Neural progenitor cell (in vitro differentiated cells): ENCODE measurements around the gene ZCCHC7. TPM values are rescaled to one million over a fixed set of nuclear protein-coding genes. Genes with fewer than 3 reads are reported as not detected.

Experiments used
- DNase-seq: peaks from one replicate; pipeline ENCODE4 v3.0.0-alpha.2; 2016; ENCODE audit warnings: low spot score
- H2AFZ ChIP-seq: fragments of 200-600 bp; sonication (generic); replicated peaks from 2 replicates; pipeline ENCODE4 v1.6.1; 2016; ENCODE audit warnings: antibody characterized with exemption
- H3F3A ChIP-seq: fragments of 200-600 bp; sonication (generic); 2 replicates; pipeline ENCODE4 v1.6.1; 2016; ENCODE audit warnings: antibody characterized with exemption, low read depth
- H3K27ac ChIP-seq: fragments of 200-600 bp; sonication (generic); 2 replicates; pipeline ENCODE4 v1.5.1; 2016; ENCODE audit warnings: mild to moderate bottlenecking
- H3K27me3 ChIP-seq: fragments of 200-600 bp; sonication (generic); 2 replicates; pipeline ENCODE4 v1.6.1; 2016; ENCODE audit warnings: mild to moderate bottlenecking, moderate library complexity
- H3K36me3 ChIP-seq: fragments of 200-600 bp; sonication (generic); 2 replicates; pipeline ENCODE4 v1.5.1; 2016
- H3K4me1 ChIP-seq: fragments of 200-600 bp; sonication (generic); 2 replicates; pipeline ENCODE4 v1.6.1; 2016; ENCODE audit warnings: mixed run types
- H3K4me2 ChIP-seq: fragments of 200-600 bp; sonication (generic); 2 replicates; pipeline ENCODE4 v1.6.1; 2016
- H3K4me3 ChIP-seq: fragments of 200-600 bp; sonication (generic); 2 replicates; pipeline ENCODE4 v1.5.1; 2016
- H3K79me2 ChIP-seq: fragments of 200-600 bp; sonication (generic); 2 replicates; pipeline ENCODE4 v1.6.1; 2016; ENCODE audit warnings: low read depth
- H3K9ac ChIP-seq: fragments of 200-600 bp; sonication (generic); 2 replicates; pipeline ENCODE4 v1.6.1; 2016
- H3K9me3 ChIP-seq: fragments of 200-600 bp; sonication (generic); 2 replicates; pipeline ENCODE4 v1.5.1; 2016; ENCODE audit warnings: low read depth
- H4K20me1 ChIP-seq: fragments of 200-600 bp; sonication (generic); 2 replicates; pipeline ENCODE4 v1.6.1; 2016; ENCODE audit warnings: low read depth
- H3K27ac Mint-ChIP-seq: 3 replicates; pipeline ENCODE4 v1.8.0; 2021; ENCODE audit warnings: mixed read lengths
- H3K27me3 Mint-ChIP-seq: 2 replicates; pipeline ENCODE4 v1.8.0; 2022; ENCODE audit warnings: low read depth, mild to moderate bottlenecking, inconsistent platforms, moderate library complexity, mixed read lengths; ENCODE audit not compliant: insufficient read depth
- H3K36me3 Mint-ChIP-seq: 3 replicates; pipeline ENCODE4 v1.8.0; 2021; ENCODE audit warnings: mixed read lengths
- H3K4me1 Mint-ChIP-seq: 3 replicates; pipeline ENCODE4 v1.8.0; 2021; ENCODE audit warnings: mixed read lengths
- H3K4me3 Mint-ChIP-seq: 3 replicates; pipeline ENCODE4 v1.8.0; 2021; ENCODE audit warnings: mild to moderate bottlenecking, moderate library complexity, mixed read lengths
- H3K9me3 Mint-ChIP-seq: 3 replicates; pipeline ENCODE4 v1.8.0; 2020; ENCODE audit warnings: mixed read lengths
- EZH2 ChIP-seq: fragments of 200-600 bp; sonication (generic); IDR thresholded peaks from 2 replicates; pipeline ENCODE4 v1.6.1; 2017; ENCODE audit warnings: antibody characterized with exemption, mild to moderate bottlenecking, moderate library complexity
- EZH2phosphoT487 ChIP-seq: fragments of 200-600 bp; sonication (generic); IDR thresholded peaks from 2 replicates; pipeline ENCODE4 v1.6.1; 2017; ENCODE audit warnings: antibody characterized with exemption
- total RNA-seq: library from RNA; depleted of rRNA; stranded (reverse); fragments of >200 nt; gene quantifications from 2 replicates; pipeline ENCODE4 v1.2.3, GENCODE V29; 2015; ENCODE audit warnings: low replicate concordance
- TF ChIP-seq, protein P1 (sequence below): fragments of 200-600 bp; sonication (generic); IDR thresholded peaks from 2 replicates; pipeline ENCODE4 v1.5.1; 2017; ENCODE audit warnings: antibody characterized with exemption, mild to moderate bottlenecking

Gene ZCCHC7
- total RNA-seq, 1 donor from 2014 or later = 27.6 TPM

- Histone ChIP-seq H3K4me1 (peaks cover 6% of the 10 kb centered on the region), H3F3A (no peaks in the 10 kb centered on the region), H3K4me2 (no peak overlapping the region), H3K27ac (no peak overlapping the region), H3K4me3 (no peak overlapping the region), H2AFZ (no peak overlapping the region), H3K27me3 (no peaks in the 10 kb centered on the region), H4K20me1 (no peaks in the 10 kb centered on the region), H3K9me3 (no peaks in the 10 kb centered on the region), H3K9ac (no peak overlapping the region), H3K36me3 (no peaks in the 10 kb centered on the region), H3K79me2 (no peaks in the 10 kb centered on the region)
- TF ChIP-seq EZH2 (no peak), EZH2phosphoT487 (no peak)
- TF ChIP-seq, protein P1, sequence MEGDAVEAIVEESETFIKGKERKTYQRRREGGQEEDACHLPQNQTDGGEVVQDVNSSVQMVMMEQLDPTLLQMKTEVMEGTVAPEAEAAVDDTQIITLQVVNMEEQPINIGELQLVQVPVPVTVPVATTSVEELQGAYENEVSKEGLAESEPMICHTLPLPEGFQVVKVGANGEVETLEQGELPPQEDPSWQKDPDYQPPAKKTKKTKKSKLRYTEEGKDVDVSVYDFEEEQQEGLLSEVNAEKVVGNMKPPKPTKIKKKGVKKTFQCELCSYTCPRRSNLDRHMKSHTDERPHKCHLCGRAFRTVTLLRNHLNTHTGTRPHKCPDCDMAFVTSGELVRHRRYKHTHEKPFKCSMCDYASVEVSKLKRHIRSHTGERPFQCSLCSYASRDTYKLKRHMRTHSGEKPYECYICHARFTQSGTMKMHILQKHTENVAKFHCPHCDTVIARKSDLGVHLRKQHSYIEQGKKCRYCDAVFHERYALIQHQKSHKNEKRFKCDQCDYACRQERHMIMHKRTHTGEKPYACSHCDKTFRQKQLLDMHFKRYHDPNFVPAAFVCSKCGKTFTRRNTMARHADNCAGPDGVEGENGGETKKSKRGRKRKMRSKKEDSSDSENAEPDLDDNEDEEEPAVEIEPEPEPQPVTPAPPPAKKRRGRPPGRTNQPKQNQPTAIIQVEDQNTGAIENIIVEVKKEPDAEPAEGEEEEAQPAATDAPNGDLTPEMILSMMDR = no peak
- Mint-ChIP-seq H3K4me3 (no peak overlapping the region), H3K27me3 (peaks cover 5% of the 10 kb centered on the region), H3K36me3 (no peaks in the 10 kb centered on the region), H3K4me1 (peaks cover 11% of the 10 kb centered on the region), H3K9me3 (peaks cover 3% of the 10 kb centered on the region), H3K27ac (no peak overlapping the region)
- DNase-seq = no peak
Observed at GRCh38 chr9:37378613-37379004, 258.2 kb downstream of the ZCCHC7 start.

GRCh38 chr9:37379835-37380234 lies 259.5 kb downstream of the ZCCHC7 start:
- Histone ChIP-seq H4K20me1 (no peaks in the 10 kb centered on the region), H3K36me3 (no peaks in the 10 kb centered on the region), H3K79me2 (no peaks in the 10 kb centered on the region), H2AFZ (no peak overlapping the region), H3F3A (no peaks in the 10 kb centered on the region), H3K4me1 (peaks cover 3% of the 10 kb centered on the region), H3K4me3 (no peak overlapping the region), H3K4me2 (no peak overlapping the region), H3K27me3 (no peaks in the 10 kb centered on the region), H3K9ac (no peak overlapping the region), H3K9me3 (no peaks in the 10 kb centered on the region), H3K27ac (no peak overlapping the region)
- no peaks in the 10 kb centered on the region for H3K36me3 Mint-ChIP-seq
- H3K27ac Mint-ChIP-seq = no peak overlapping the region
- H3K9me3 Mint-ChIP-seq = peaks cover 3% of the 10 kb centered on the region
- H3K4me1 Mint-ChIP-seq = peaks cover 12% of the 10 kb centered on the region
- TF ChIP-seq EZH2 (no peak), EZH2phosphoT487 (no peak)
- H3K27me3 Mint-ChIP-seq = peaks cover 5% of the 10 kb centered on the region
- no peak overlapping the region for H3K4me3 Mint-ChIP-seq
- DNase-seq = no peak

DNA sequence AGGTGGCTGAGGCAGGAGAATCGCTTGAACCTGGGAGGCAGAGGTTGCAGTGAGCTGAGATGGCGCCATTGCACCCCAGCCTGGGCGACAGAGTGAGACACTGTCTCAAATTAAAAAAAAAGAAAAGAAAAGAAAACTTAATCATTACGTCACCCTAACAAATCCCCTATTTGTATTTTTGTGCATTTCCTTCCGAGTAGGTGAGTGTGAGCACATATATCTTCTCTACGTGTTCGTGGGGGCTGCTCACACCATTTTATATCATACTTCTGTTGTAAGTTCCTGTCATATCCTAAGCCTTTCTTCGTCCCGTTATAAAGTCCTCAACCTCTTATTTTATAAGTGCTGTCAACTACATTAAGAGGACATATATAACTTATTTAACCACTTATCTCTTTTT lies 260.2 kb downstream of the ZCCHC7 start:
- H3K9ac ChIP-seq = no peak overlapping the region
- no peak overlapping the region for H3K4me3 Mint-ChIP-seq
- H3K27ac Mint-ChIP-seq = no peak overlapping the region
- H3K4me1 Mint-ChIP-seq = peaks cover 12% of the 10 kb centered on the region
- no peak for DNase-seq
- peaks cover 3% of the 10 kb centered on the region for H3K4me1 ChIP-seq
- no peak overlapping the region for H3K4me2 ChIP-seq
- no peaks in the 10 kb centered on the region for H3F3A ChIP-seq
- no peaks in the 10 kb centered on the region for H3K79me2 ChIP-seq
- H3K27me3 ChIP-seq = no peaks in the 10 kb centered on the region
- TF ChIP-seq EZH2phosphoT487 (no peak), EZH2 (no peak)
- TF ChIP-seq, protein P1 = no peak
- H3K36me3 ChIP-seq = no peaks in the 10 kb centered on the region
- peaks cover 5% of the 10 kb centered on the region for H3K27me3 Mint-ChIP-seq
- H3K27ac ChIP-seq = no peak overlapping the region
- H3K4me3 ChIP-seq = no peak overlapping the region
- peaks cover 3% of the 10 kb centered on the region for H3K9me3 Mint-ChIP-seq
- no peaks in the 10 kb centered on the region for H4K20me1 ChIP-seq
- H3K36me3 Mint-ChIP-seq = no peaks in the 10 kb centered on the region
- no peak overlapping the region for H2AFZ ChIP-seq
- no peaks in the 10 kb centered on the region for H3K9me3 ChIP-seq

DNA sequence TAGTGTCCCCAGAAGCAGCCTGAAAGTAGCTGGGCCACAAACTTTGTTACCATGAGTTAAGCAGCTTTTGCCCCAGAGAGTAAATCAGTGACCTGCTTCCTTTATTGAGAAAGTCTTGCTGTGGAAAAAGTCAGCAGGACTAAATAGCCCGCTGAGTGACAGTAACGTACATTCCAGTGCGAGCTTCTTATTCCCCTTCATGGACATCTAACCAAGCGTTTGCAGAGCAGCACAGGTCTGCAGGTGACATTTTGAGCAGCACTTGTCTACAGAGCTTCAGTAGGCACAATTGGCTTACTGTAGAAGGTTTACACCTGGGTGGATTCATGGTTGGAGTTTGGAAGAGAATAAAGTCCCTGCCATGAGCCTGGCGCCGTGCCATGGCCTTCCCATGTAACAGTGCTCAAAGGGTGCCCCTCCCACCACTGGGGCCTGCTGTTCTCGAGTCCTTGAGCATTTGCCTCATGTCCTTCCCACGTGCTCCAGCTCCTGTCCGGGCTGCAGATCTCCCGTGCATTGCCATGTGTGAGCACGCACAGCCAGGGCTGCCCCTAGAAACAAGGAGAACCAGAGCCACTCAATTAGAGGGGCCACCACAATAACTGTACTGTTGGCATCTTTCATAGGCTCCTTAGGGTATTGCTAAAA lies 260.8 kb downstream of the ZCCHC7 start:
- no peak overlapping the region for H3K4me3 ChIP-seq
- H3K4me2 ChIP-seq = no peak overlapping the region
- no peaks in the 10 kb centered on the region for H3F3A ChIP-seq
- H3K9me3 Mint-ChIP-seq = peaks cover 3% of the 10 kb centered on the region
- no peaks in the 10 kb centered on the region for H3K36me3 ChIP-seq
- no peak overlapping the region for H2AFZ ChIP-seq
- H3K36me3 Mint-ChIP-seq = no peaks in the 10 kb centered on the region
- peaks cover 5% of the 10 kb centered on the region for H3K27me3 Mint-ChIP-seq
- no peaks in the 10 kb centered on the region for H4K20me1 ChIP-seq
- H3K27ac ChIP-seq = no peak overlapping the region
- DNase-seq = no peak
- peaks cover 3% of the 10 kb centered on the region for H3K4me1 ChIP-seq
- no peaks in the 10 kb centered on the region for H3K27me3 ChIP-seq
- H3K9ac ChIP-seq = no peak overlapping the region
- H3K4me1 Mint-ChIP-seq = peaks cover 12% of the 10 kb centered on the region
- TF ChIP-seq EZH2phosphoT487 (no peak), EZH2 (no peak)
- TF ChIP-seq, protein P1 = no peak
- no peak overlapping the region for H3K27ac Mint-ChIP-seq
- no peak overlapping the region for H3K4me3 Mint-ChIP-seq
- no peaks in the 10 kb centered on the region for H3K79me2 ChIP-seq
- H3K9me3 ChIP-seq = no peaks in the 10 kb centered on the region
